ENCODE results near the gene RPN2.

GRCh38 chr20:37194621-37195417, 15.7 kb downstream of the RPN2 start:
- TF ChIP-seq CTCF (IDR thresholded peaks at IDR 0.05 in 2 of 3, conservative IDR thresholded peaks at IDR 0.05 in 1 of 3; ENCODE audit: insufficient read depth in 2 of 3, low read depth in 1 of 3, low read length in 3 of 3) = no peak
- TF ChIP-seq SNAPC5 (CRISPR knock-in tag; IDR thresholded peaks at IDR 0.05) = no peak
- no peak for TF ChIP-seq ZNF57 (CRISPR knock-in tag; IDR thresholded peaks at IDR 0.05)
